ENCODE measurements around the gene PIK3C2G. TPM values are rescaled to one million over a fixed set of nuclear protein-coding genes. Genes with fewer than 3 reads are reported as not detected.
"Not testable (repeated sequence)": the region's sequence is repeated elsewhere in the genome, so short reads cannot be mapped to it uniquely, and the experiment has no call there.

The PIK3C2G gene
- total RNA-seq, 2 experiments from 2014 or later, result not detected

- CTCF ChIA-PET, result no interaction called here
- no peaks in the 10 kb centered on the region for H3K27me3 Mint-ChIP-seq
- peaks cover 7% of the 10 kb centered on the region for H3K9me3 Mint-ChIP-seq (ENCODE audit: low read depth)
- H3K36me3 Mint-ChIP-seq, result no peaks in the 10 kb centered on the region
- H3K4me1 Mint-ChIP-seq, result no peaks in the 10 kb centered on the region
- H3K4me3 Mint-ChIP-seq, result no peak overlapping the region
- no peak for DNase-seq
- H3K27ac Mint-ChIP-seq, result no peak overlapping the region
- ATAC-seq, result no peak
Observed at GRCh38 chr12:18655351-18655750, 394.0 kb downstream of the PIK3C2G start.

GRCh38 chr12:18658179-18658578 lies 396.9 kb downstream of the PIK3C2G start:
- Mint-ChIP-seq H3K4me3 (no peak overlapping the region), H3K4me1 (no peaks in the 10 kb centered on the region), H3K36me3 (no peaks in the 10 kb centered on the region), H3K9me3 (ENCODE audit: low read depth) (peaks cover 7% of the 10 kb centered on the region), H3K27me3 (no peaks in the 10 kb centered on the region), H3K27ac (no peak overlapping the region)
- CTCF ChIA-PET, result no interaction called here
- ATAC-seq (no peak), DNase-seq (no peak)

GRCh38 chr12:18658829-18659228 lies 397.5 kb downstream of the PIK3C2G start:
- H3K36me3 Mint-ChIP-seq, result no peaks in the 10 kb centered on the region
- H3K4me1 Mint-ChIP-seq, result no peaks in the 10 kb centered on the region
- CTCF ChIA-PET, result no interaction called here
- ATAC-seq, result no peak
- H3K27me3 Mint-ChIP-seq, result no peaks in the 10 kb centered on the region
- H3K9me3 Mint-ChIP-seq (ENCODE audit: low read depth), result peaks cover 7% of the 10 kb centered on the region
- H3K27ac Mint-ChIP-seq, result no peak overlapping the region
- H3K4me3 Mint-ChIP-seq, result no peak overlapping the region
- DNase-seq, result no peak

GRCh38 chr12:18676141-18676540 lies 414.8 kb downstream of the PIK3C2G start:
- H3K4me3 Mint-ChIP-seq, result no peak overlapping the region
- no peaks in the 10 kb centered on the region for H3K9me3 Mint-ChIP-seq (ENCODE audit: low read depth)
- ATAC-seq (no peak), DNase-seq (no peak)
- no peaks in the 10 kb centered on the region for H3K4me1 Mint-ChIP-seq
- no peaks in the 10 kb centered on the region for H3K27me3 Mint-ChIP-seq
- CTCF ChIA-PET, result no interaction called here
- H3K27ac Mint-ChIP-seq, result no peak overlapping the region
- H3K36me3 Mint-ChIP-seq, result no peaks in the 10 kb centered on the region

GRCh38 chr12:18676996-18677588 lies 415.8 kb downstream of the PIK3C2G start:
- no peaks in the 10 kb centered on the region for H3K36me3 Mint-ChIP-seq
- DNase-seq, result no peak
- H3K9me3 Mint-ChIP-seq (ENCODE audit: low read depth), result no peaks in the 10 kb centered on the region
- H3K27me3 Mint-ChIP-seq, result no peaks in the 10 kb centered on the region
- CTCF ChIA-PET, result no interaction called here
- no peak overlapping the region for H3K4me3 Mint-ChIP-seq
- no peak for ATAC-seq
- H3K27ac Mint-ChIP-seq, result no peak overlapping the region
- H3K4me1 Mint-ChIP-seq, result no peaks in the 10 kb centered on the region

- CTCF ChIA-PET, result no interaction called here
- ATAC-seq (no peak), DNase-seq (no peak)
- H3K27me3 Mint-ChIP-seq, result no peaks in the 10 kb centered on the region
- no peak overlapping the region for H3K4me3 Mint-ChIP-seq
- H3K9me3 Mint-ChIP-seq (ENCODE audit: low read depth), result no peaks in the 10 kb centered on the region
- no peak overlapping the region for H3K27ac Mint-ChIP-seq
- no peaks in the 10 kb centered on the region for H3K4me1 Mint-ChIP-seq
- H3K36me3 Mint-ChIP-seq, result no peaks in the 10 kb centered on the region
Observed at GRCh38 chr12:18681818-18682217, 420.5 kb downstream of the PIK3C2G start.

- Mint-ChIP-seq H3K4me1 (no peaks in the 10 kb centered on the region), H3K4me3 (no peak overlapping the region), H3K27me3 (no peaks in the 10 kb centered on the region), H3K36me3 (no peaks in the 10 kb centered on the region), H3K9me3 (ENCODE audit: low read depth) (no peaks in the 10 kb centered on the region), H3K27ac (no peak overlapping the region)
- DNase-seq (no peak), ATAC-seq (no peak)
- CTCF ChIA-PET, result no interaction called here
Observed at GRCh38 chr12:18683327-18684013, 422.2 kb downstream of the PIK3C2G start.

GRCh38 chr12:18684430-18684829 lies 423.1 kb downstream of the PIK3C2G start:
- CTCF ChIA-PET, result no interaction called here
- Mint-ChIP-seq H3K27ac (no peak overlapping the region), H3K4me1 (no peaks in the 10 kb centered on the region), H3K9me3 (ENCODE audit: low read depth) (no peaks in the 10 kb centered on the region), H3K27me3 (no peaks in the 10 kb centered on the region), H3K4me3 (no peak overlapping the region), H3K36me3 (no peaks in the 10 kb centered on the region)
- ATAC-seq (no peak), DNase-seq (no peak)

- Mint-ChIP-seq H3K9me3 (ENCODE audit: low read depth) (peaks cover 10% of the 10 kb centered on the region), H3K27me3 (no peaks in the 10 kb centered on the region), H3K27ac (no peak overlapping the region), H3K36me3 (no peaks in the 10 kb centered on the region), H3K4me1 (no peaks in the 10 kb centered on the region), H3K4me3 (no peak overlapping the region)
- ATAC-seq (no peak), DNase-seq (no peak)
- CTCF ChIA-PET, result no interaction called here
Observed at GRCh38 chr12:18689771-18690170, 428.5 kb downstream of the PIK3C2G start.

- ATAC-seq (no peak), DNase-seq (no peak)
- CTCF ChIA-PET, result no interaction called here
- Mint-ChIP-seq H3K27me3 (no peaks in the 10 kb centered on the region), H3K27ac (no peak overlapping the region), H3K9me3 (ENCODE audit: low read depth) (peaks cover 10% of the 10 kb centered on the region), H3K4me3 (no peak overlapping the region), H3K4me1 (no peaks in the 10 kb centered on the region), H3K36me3 (no peaks in the 10 kb centered on the region)
Observed at GRCh38 chr12:18690653-18691052, 429.3 kb downstream of the PIK3C2G start.

GRCh38 chr12:18693986-18694385 lies 432.7 kb downstream of the PIK3C2G start:
- H3K4me3 Mint-ChIP-seq, H3K27me3 Mint-ChIP-seq, DNase-seq, H3K27ac Mint-ChIP-seq, H3K36me3 Mint-ChIP-seq, ATAC-seq, CTCF ChIA-PET, H3K4me1 Mint-ChIP-seq: not testable (repeated sequence)
- H3K9me3 Mint-ChIP-seq (ENCODE audit: low read depth), result peaks cover 10% of the 10 kb centered on the region

- H3K4me3 Mint-ChIP-seq, result no peak overlapping the region
- H3K27me3 Mint-ChIP-seq, result no peaks in the 10 kb centered on the region
- CTCF ChIA-PET, result no interaction called here
- no peaks in the 10 kb centered on the region for H3K36me3 Mint-ChIP-seq
- peaks cover under 1% of the 10 kb centered on the region for H3K9me3 Mint-ChIP-seq (ENCODE audit: low read depth)
- no peaks in the 10 kb centered on the region for H3K4me1 Mint-ChIP-seq
- no peak overlapping the region for H3K27ac Mint-ChIP-seq
- ATAC-seq, result no peak
- no peak for DNase-seq
Observed at GRCh38 chr12:18696971-18697602, 435.8 kb downstream of the PIK3C2G start.
